Posterior vena cava (tissue), 2 donors: ENCODE results near the gene CDCA5. TPM values are rescaled to one million over a fixed set of nuclear protein-coding genes. Genes with fewer than 3 reads are reported as not detected.
A peak's percentile ranks its signal among the peaks of the same experiment; 100 is the strongest.

Experiments used
- DNase-seq: peaks from one replicate; pipeline ENCODE4 v3.0.0-alpha.2; 2020; ENCODE audit warnings: low spot score
- intact Hi-C, 2 donors: fragments of 100-400 bp; cut with DNase I; formaldehyde crosslinking; loops; one replicate each; pipeline versions ENCODE4 v1.14.1 to v1.14.2; 2022 to 2023
- long read RNA-seq, 2 donors: library from polyadenylated mRNA; unstranded; transcript quantifications; one replicate each; pipeline ENCODE4 v2.0.0, GENCODE V29; 2020 to 2021
- total RNA-seq, 2 donors: library from RNA; stranded (reverse); fragmentation: NEBNext Ultra II Directional; extraction: Animal tissue kit (Norgen Biotek cat#: 25700); gene quantifications; one replicate each; pipeline ENCODE4 v1.2.1, GENCODE V29; 2021
- donor health status: DM: yes; HTN: yes; CAD: no.
- donor health status: DM: yes; HTN: yes; CAD: no.

The CDCA5 gene
- total RNA-seq = 1 to 10 TPM in 1 of 2 donors, under 1 TPM in 1; 0.67 to 1.6 TPM
- long read RNA-seq, donor 1 = 0 reads
- long read RNA-seq, donor 2 = 0 reads

- peak; percentile 98 for DNase-seq
- intact Hi-C loops = no loop called here
Measured at GRCh38 chr11:65083834-65084597, at the start of gene CDCA5, which contains the start of gene ZFPL1. TSS of gene CDCA5 (minus strand) at chr11:65084040. CDS start at chr11:65083978, 62 bp downstream. TSS of gene ZFPL1 (plus strand) at chr11:65084222. CDS start at chr11:65084699, 477 bp downstream.

GRCh38 chr11:65132988-65133700, 49.3 kb upstream of the CDCA5 start:
- intact Hi-C loops = loop anchor here in 1 of 2 donors (5.0 kb wide), 1 partner anchor 49 kb away; the partner anchor contains the start of gene CAPN1
- DNase-seq = peak; percentile 78

GRCh38 chr11:65132238-65132987, 48.6 kb upstream of the CDCA5 start:
- intact Hi-C loops = loop anchor here in 1 of 2 donors (5.0 kb wide), 1 partner anchor 50 kb away; the partner anchor contains the start of gene CAPN1
- no peak for DNase-seq

- no peak for DNase-seq
- intact Hi-C loops = loop anchor here in 1 of 2 donors (5.0 kb wide), 1 partner anchor 50 kb away; the partner anchor contains the start of gene CAPN1
Measured at GRCh38 chr11:65131895-65132237, 48.0 kb upstream of the CDCA5 start.

- DNase-seq = no peak
- intact Hi-C loops = loop anchor here in 1 of 2 donors (5.0 kb wide), 1 partner anchor 51 kb away; the partner anchor contains the start of gene CAPN1
Measured at GRCh38 chr11:65131417-65131776, 47.6 kb upstream of the CDCA5 start.

- peak; percentile 77 for DNase-seq
- intact Hi-C loops = loop anchor here in 1 of 2 donors (5.0 kb wide), 1 partner anchor 51 kb away; the partner anchor contains the start of gene CAPN1
Measured at GRCh38 chr11:65130631-65131416, 47.0 kb upstream of the CDCA5 start.

- intact Hi-C loops = loop anchor here in 1 of 2 donors (5.0 kb wide), 1 partner anchor 52 kb away; the partner anchor contains the start of gene CAPN1
- peak; percentile 76 for DNase-seq
Measured at GRCh38 chr11:65129649-65130441, 46.0 kb upstream of the CDCA5 start.

- intact Hi-C loops = no loop called here
- peak; percentile 81 for DNase-seq
Measured at GRCh38 chr11:65128182-65129145, 44.6 kb upstream of the CDCA5 start.

- no peak for DNase-seq
- intact Hi-C loops = no loop called here
Measured at GRCh38 chr11:65127473-65128181, 43.8 kb upstream of the CDCA5 start.

- intact Hi-C loops = no loop called here
- no peak for DNase-seq
Measured at GRCh38 chr11:65126624-65127274, 42.9 kb upstream of the CDCA5 start.

- DNase-seq = no peak
Measured at GRCh38 chr11:65125197-65126056, 41.6 kb upstream of the CDCA5 start.

GRCh38 chr11:65124480-65125196, 40.8 kb upstream of the CDCA5 start:
- no peak for DNase-seq
- intact Hi-C loops = no loop called here

More at GRCh38 chr11:65125197-65126056, 41.6 kb upstream of the CDCA5 start:
- intact Hi-C loops = no loop called here

- intact Hi-C loops = no loop called here
- DNase-seq = peak; percentile 99
Measured at GRCh38 chr11:65121865-65122696, 38.2 kb upstream of the CDCA5 start, which contains the start of the genes FAU and MRPL49. TSS of gene FAU (minus strand) at chr11:65122134. CDS start at chr11:65121813, 321 bp downstream. TSS of gene MRPL49 (plus strand) at chr11:65122321. CDS start at chr11:65122347, 26 bp downstream.
